GM12892 (cell line): ENCODE measurements around the gene MKNK2.

ENCODE experiments used
- POLR2A ChIP-seq: IDR thresholded peaks from 2 replicates; pipeline ENCODE4 v1.6.1; 2011; ENCODE audit warnings: low read depth, low read length, control low read depth
- POLR2AphosphoS5 ChIP-seq: IDR thresholded peaks from 2 replicates; pipeline ENCODE4 v1.6.1; 2011; ENCODE audit warnings: low read depth, low read length, control low read depth

- TF ChIP-seq POLR2A = no peak
- no peak for TF ChIP-seq POLR2AphosphoS5
Observed at GRCh38 chr19:2100719-2101061, 49.6 kb upstream of the MKNK2 start.
